ENCODE data around the gene JUNB. TPM values are rescaled to one million over a fixed set of nuclear protein-coding genes. Genes with fewer than 3 reads are reported as not detected.
A peak's percentile ranks its signal among the peaks of the same experiment; 100 is the strongest.

The JUNB gene
- total RNA-seq (100 to 1,000 TPM in 2 of 4 donors, 10 to 100 TPM in 2; 29.2 to 217 (median 73.6) TPM), polyA plus RNA-seq (100 to 1,000 TPM in 1 of 3 donors, 10 to 100 TPM in 2; 25.1 to 145 (median 31.9) TPM)
- long read RNA-seq, donor 1, transcript JUNB-201 (1 exons, 1,820 nt) = major isoform, 301 of 301 reads
- long read RNA-seq, donor 1, partial matches to known transcripts = 0 of 301 reads
- long read RNA-seq, donor 1, other reads (novel, unspliced or antisense) = 0 of 301 reads
- long read RNA-seq, donor 2, transcript JUNB-201 (1 exons, 1,820 nt) = major isoform, 131 of 131 reads
- long read RNA-seq, donor 2, partial matches to known transcripts = 0 of 131 reads
- long read RNA-seq, donor 2, other reads (novel, unspliced or antisense) = 0 of 131 reads

- no peaks in the 10 kb centered on the region for H3K27me3 ChIP-seq (ENCODE audit: insufficient read depth in 3 of 3, low read length in 2 of 3)
- intact Hi-C loops (cut with DNase I) = no loop called here
- H3K9me3 ChIP-seq = no peaks in the 10 kb centered on the region
- ATAC-seq = peak; percentile 65 to 75 (median 66)
- peak; percentile 98 to 99 for DNase-seq
- 0% methylated on average over 64 to 73 of the region's 73 CpGs for WGBS, 3 donors
- TF ChIP-seq, protein P1, sequence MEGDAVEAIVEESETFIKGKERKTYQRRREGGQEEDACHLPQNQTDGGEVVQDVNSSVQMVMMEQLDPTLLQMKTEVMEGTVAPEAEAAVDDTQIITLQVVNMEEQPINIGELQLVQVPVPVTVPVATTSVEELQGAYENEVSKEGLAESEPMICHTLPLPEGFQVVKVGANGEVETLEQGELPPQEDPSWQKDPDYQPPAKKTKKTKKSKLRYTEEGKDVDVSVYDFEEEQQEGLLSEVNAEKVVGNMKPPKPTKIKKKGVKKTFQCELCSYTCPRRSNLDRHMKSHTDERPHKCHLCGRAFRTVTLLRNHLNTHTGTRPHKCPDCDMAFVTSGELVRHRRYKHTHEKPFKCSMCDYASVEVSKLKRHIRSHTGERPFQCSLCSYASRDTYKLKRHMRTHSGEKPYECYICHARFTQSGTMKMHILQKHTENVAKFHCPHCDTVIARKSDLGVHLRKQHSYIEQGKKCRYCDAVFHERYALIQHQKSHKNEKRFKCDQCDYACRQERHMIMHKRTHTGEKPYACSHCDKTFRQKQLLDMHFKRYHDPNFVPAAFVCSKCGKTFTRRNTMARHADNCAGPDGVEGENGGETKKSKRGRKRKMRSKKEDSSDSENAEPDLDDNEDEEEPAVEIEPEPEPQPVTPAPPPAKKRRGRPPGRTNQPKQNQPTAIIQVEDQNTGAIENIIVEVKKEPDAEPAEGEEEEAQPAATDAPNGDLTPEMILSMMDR (IDR thresholded peaks at IDR 0.05) = no peak
- peaks cover 28% of the 10 kb centered on the region for H3K4me1 ChIP-seq
- H3K27ac ChIP-seq = peak within 1 kb of the TSS; percentile 99
- peak within 1 kb of the TSS; percentile 99 for H3K4me3 ChIP-seq
- no peaks in the 10 kb centered on the region for H3K36me3 ChIP-seq (ENCODE audit: insufficient read depth in 1 of 2, low read depth in 1 of 2)
Measured at GRCh38 chr19:12791345-12792050, at the start of gene JUNB. Gene JUNB, plus strand, starts transcription at chr19:12791486. Its CDS starts 286 bp downstream, at chr19:12791772.

DNA sequence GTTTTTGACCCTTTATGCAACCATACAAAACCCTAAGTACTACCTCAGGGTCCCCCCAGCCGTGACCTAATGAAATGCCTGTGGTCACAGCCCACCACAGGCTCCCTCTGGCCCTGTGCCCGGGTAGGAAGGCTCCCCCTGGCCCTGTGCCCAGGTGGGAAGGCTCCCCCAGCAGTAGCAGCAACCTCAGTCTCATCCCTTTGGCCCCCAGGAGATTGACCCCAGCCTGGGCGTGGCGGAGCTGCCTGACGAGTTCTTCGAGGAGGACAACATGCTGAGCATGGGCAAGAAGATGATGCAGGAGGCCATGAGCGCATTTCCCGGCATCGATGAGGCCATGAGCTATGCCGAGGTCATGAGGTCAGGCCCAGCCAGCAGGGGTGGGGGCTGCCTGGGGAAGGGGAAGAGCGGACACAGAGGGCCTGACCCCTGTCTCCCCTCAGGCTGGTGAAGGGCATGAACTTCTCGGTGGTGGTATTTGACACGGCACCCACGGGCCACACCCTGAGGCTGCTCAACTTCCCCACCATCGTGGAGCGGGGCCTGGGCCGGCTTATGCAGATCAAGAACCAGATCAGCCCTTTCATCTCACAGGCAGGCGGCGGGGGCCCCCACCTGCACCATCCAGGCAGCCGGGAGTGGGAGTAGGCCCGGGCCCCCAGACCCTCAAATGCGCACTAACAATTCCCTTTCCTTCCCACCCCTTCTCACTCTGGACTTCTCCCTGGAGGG, 46.0 kb upstream of the JUNB start:
- ATAC-seq = no peak
- TF ChIP-seq, protein P1 (IDR thresholded peaks at IDR 0.05) = no peak
- H3K4me1 ChIP-seq = no peaks in the 10 kb centered on the region
- H3K36me3 ChIP-seq (ENCODE audit: insufficient read depth in 1 of 2, low read depth in 1 of 2) = peaks cover 17 to 69% of the 10 kb centered on the region in 2 donors
- WGBS, 3 donors = 80 to 85% (median 83%) methylated on average over 19 to 22 of the region's 22 CpGs
- intact Hi-C loops (cut with DNase I) = no loop called here
- DNase-seq = no peak
- H3K9me3 ChIP-seq = no peaks in the 10 kb centered on the region
- peaks cover 0 to 9% (median 2%) of the 10 kb centered on the region in 3 donors for H3K27me3 ChIP-seq (ENCODE audit: insufficient read depth in 3 of 3, low read length in 2 of 3)
- H3K4me3 ChIP-seq = no peak overlapping the region
- no peak overlapping the region for H3K27ac ChIP-seq

DNA sequence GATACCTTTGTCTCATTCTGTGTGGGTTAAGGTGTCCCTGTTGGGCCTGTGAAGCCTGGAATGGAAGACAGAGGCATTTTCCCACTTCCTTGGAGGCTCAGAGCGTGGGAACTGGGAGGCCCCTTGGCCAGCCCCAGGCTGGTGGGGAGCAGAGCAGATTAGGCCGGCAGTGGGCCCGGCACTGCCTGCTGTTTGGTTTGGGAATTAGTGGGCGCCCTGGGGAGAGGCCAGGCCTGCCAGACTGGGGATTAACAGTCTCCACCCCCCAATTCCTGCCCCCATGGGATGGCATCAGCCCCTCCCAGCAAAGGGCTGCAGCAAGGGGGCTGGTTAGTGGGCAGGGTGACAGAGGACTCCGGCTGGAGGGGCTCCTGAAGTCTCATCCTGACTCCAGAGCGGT, 42.8 kb upstream of the JUNB start:
- Histone ChIP-seq H3K27ac (no peak overlapping the region), H3K4me3 (no peak overlapping the region), H3K27me3 (ENCODE audit: insufficient read depth in 3 of 3, low read length in 2 of 3) (peaks cover 0 to 26% (median 13%) of the 10 kb centered on the region in 3 donors), H3K36me3 (ENCODE audit: insufficient read depth in 1 of 2, low read depth in 1 of 2) (peaks cover 17 to 43% of the 10 kb centered on the region in 2 donors), H3K9me3 (no peaks in the 10 kb centered on the region), H3K4me1 (no peaks in the 10 kb centered on the region)
- WGBS, 3 donors = 74 to 79% (median 77%) methylated on average over 5 to 6 of the region's 6 CpGs
- intact Hi-C loops (cut with DNase I) = no loop called here
- DNase-seq (no peak), ATAC-seq (no peak)
- TF ChIP-seq, protein P1 (IDR thresholded peaks at IDR 0.05) = no peak

DNA sequence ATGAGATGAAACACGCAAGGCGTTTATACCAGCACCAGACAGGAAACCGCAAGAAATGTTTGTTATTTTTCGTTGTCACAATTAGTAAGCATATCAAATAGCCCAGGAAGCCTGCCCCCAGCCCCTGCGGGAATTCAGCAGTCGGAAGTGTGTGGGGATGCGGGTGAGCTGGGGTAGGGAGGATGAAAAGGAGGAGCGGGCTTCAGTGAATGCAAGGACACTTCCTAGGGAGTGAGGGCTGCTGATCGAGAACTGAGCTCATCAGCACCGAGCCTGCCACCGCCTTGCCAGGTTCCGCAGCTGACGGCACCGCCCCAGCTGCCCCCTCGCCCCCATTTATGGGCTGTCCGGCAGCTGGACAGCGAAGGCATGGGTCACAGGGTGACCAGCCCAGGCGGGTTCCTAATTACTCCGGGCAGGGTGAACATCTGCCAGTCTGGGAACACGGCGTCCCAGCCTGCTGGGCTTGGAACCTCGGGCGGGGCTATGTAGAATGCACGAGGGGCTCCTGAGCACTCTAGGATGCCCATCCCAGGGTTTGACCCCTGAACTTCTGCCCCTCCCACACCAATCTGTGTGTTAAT, 41.3 kb upstream of the JUNB start:
- TF ChIP-seq, protein P1 (IDR thresholded peaks at IDR 0.05) = no peak
- no peak overlapping the region for H3K4me3 ChIP-seq
- no peaks in the 10 kb centered on the region for H3K4me1 ChIP-seq
- H3K9me3 ChIP-seq = no peaks in the 10 kb centered on the region
- no peak for DNase-seq
- intact Hi-C loops (cut with DNase I) = no loop called here
- H3K36me3 ChIP-seq (ENCODE audit: insufficient read depth in 1 of 2, low read depth in 1 of 2) = peaks cover 14 to 32% of the 10 kb centered on the region in 2 donors
- 12 to 17% (median 14%) methylated on average over 24 of the region's 24 CpGs for WGBS, 3 donors
- peak in 3 of 4 donors; percentile 31 to 57 (median 46) for ATAC-seq
- H3K27me3 ChIP-seq (ENCODE audit: insufficient read depth in 3 of 3, low read length in 2 of 3) = peaks cover 0 to 30% (median 17%) of the 10 kb centered on the region in 3 donors
- H3K27ac ChIP-seq = no peak overlapping the region

Measured in psoas muscle (tissue), 8 donors.